ES-I3 (cell line): ENCODE data around the gene ATXN1.

Experiments
- H3K36me3 ChIP-seq: 2 replicates; pipeline ENCODE4 v1.6.1; 2013; ENCODE audit warnings: mild to moderate bottlenecking, low read length, control low read depth, moderate library complexity; ENCODE audit not compliant: insufficient read depth
- H3K4me1 ChIP-seq: 2 replicates; pipeline ENCODE4 v1.6.1; 2013; ENCODE audit warnings: mild to moderate bottlenecking, control low read depth, low read length; ENCODE audit not compliant: insufficient read depth
- H3K9ac ChIP-seq: 2 replicates; pipeline ENCODE4 v1.6.1; 2013; ENCODE audit warnings: low read depth, mild to moderate bottlenecking, low read length, moderate library complexity
- H3K9me3 ChIP-seq: 2 replicates; pipeline ENCODE4 v1.6.1; 2013; ENCODE audit warnings: mild to moderate bottlenecking, low read length, moderate library complexity; ENCODE audit not compliant: control insufficient read depth, insufficient read depth

The ATXN1 gene

GRCh38 chr6:16305246-16305725 is 456.0 kb downstream of the ATXN1 start:
- Histone ChIP-seq H3K4me1 (peaks cover 24% of the 10 kb centered on the region), H3K9me3 (no peaks in the 10 kb centered on the region), H3K9ac (no peak overlapping the region), H3K36me3 (no peaks in the 10 kb centered on the region)

GRCh38 chr6:16302721-16303552 is 458.3 kb downstream of the ATXN1 start:
- H3K4me1 ChIP-seq = peaks cover 24% of the 10 kb centered on the region
- no peaks in the 10 kb centered on the region for H3K36me3 ChIP-seq
- H3K9ac ChIP-seq = peak overlapping the region; percentile 14; the same call in 1 of the 2 replicates
- no peaks in the 10 kb centered on the region for H3K9me3 ChIP-seq

- Histone ChIP-seq H3K9ac (no peak overlapping the region), H3K9me3 (no peaks in the 10 kb centered on the region), H3K4me1 (peaks cover 21% of the 10 kb centered on the region), H3K36me3 (no peaks in the 10 kb centered on the region)
Measured at GRCh38 chr6:16301511-16301910, 459.7 kb downstream of the ATXN1 start.

- Histone ChIP-seq H3K36me3 (no peaks in the 10 kb centered on the region), H3K9me3 (no peaks in the 10 kb centered on the region), H3K4me1 (peaks cover 17% of the 10 kb centered on the region; the same call in 1 of the 2 replicates), H3K9ac (no peak overlapping the region)
Measured at GRCh38 chr6:16299861-16300260, 461.4 kb downstream of the ATXN1 start.

GRCh38 chr6:16296061-16296670 is 465.1 kb downstream of the ATXN1 start:
- Histone ChIP-seq H3K9ac (no peak overlapping the region), H3K9me3 (no peaks in the 10 kb centered on the region), H3K4me1 (no peaks in the 10 kb centered on the region), H3K36me3 (no peaks in the 10 kb centered on the region)

GRCh38 chr6:16295471-16295870 is 465.8 kb downstream of the ATXN1 start:
- H3K9ac ChIP-seq = no peak overlapping the region
- no peaks in the 10 kb centered on the region for H3K36me3 ChIP-seq
- no peaks in the 10 kb centered on the region for H3K4me1 ChIP-seq
- H3K9me3 ChIP-seq = no peaks in the 10 kb centered on the region

- Histone ChIP-seq H3K9me3 (no peaks in the 10 kb centered on the region), H3K4me1 (peaks cover 3% of the 10 kb centered on the region; the same call in 1 of the 2 replicates), H3K9ac (no peak overlapping the region), H3K36me3 (no peaks in the 10 kb centered on the region)
Measured at GRCh38 chr6:16295060-16295459, 466.2 kb downstream of the ATXN1 start.

GRCh38 chr6:16294371-16294770 is 466.9 kb downstream of the ATXN1 start:
- H3K36me3 ChIP-seq = no peaks in the 10 kb centered on the region

GRCh38 chr6:16292942-16293341 is 468.3 kb downstream of the ATXN1 start:
- no peaks in the 10 kb centered on the region for H3K36me3 ChIP-seq
- no peaks in the 10 kb centered on the region; the same call in 1 of the 2 replicates for H3K9me3 ChIP-seq
- no peak overlapping the region for H3K9ac ChIP-seq
- H3K4me1 ChIP-seq = peaks cover 3% of the 10 kb centered on the region; the same call in 1 of the 2 replicates

More at GRCh38 chr6:16294371-16294770, 466.9 kb downstream of the ATXN1 start:
- Histone ChIP-seq H3K4me1 (peaks cover 3% of the 10 kb centered on the region; the same call in 1 of the 2 replicates), H3K9me3 (no peaks in the 10 kb centered on the region), H3K9ac (no peak overlapping the region)

- Histone ChIP-seq H3K4me1 (peaks cover 3% of the 10 kb centered on the region; the same call in 1 of the 2 replicates), H3K9ac (no peak overlapping the region), H3K9me3 (no peaks in the 10 kb centered on the region; the same call in 1 of the 2 replicates), H3K36me3 (no peaks in the 10 kb centered on the region)
Measured at GRCh38 chr6:16292432-16292831, 468.8 kb downstream of the ATXN1 start.

- H3K4me1 ChIP-seq = peaks cover 3% of the 10 kb centered on the region; the same call in 1 of the 2 replicates
- no peaks in the 10 kb centered on the region; the same call in 1 of the 2 replicates for H3K9me3 ChIP-seq
- no peak overlapping the region for H3K9ac ChIP-seq
- H3K36me3 ChIP-seq = no peaks in the 10 kb centered on the region
Measured at GRCh38 chr6:16291739-16292138, 469.5 kb downstream of the ATXN1 start.

- H3K9me3 ChIP-seq = no peaks in the 10 kb centered on the region; the same call in 1 of the 2 replicates
- peaks cover 6% of the 10 kb centered on the region; the same call in 1 of the 2 replicates for H3K4me1 ChIP-seq
- H3K9ac ChIP-seq = no peak overlapping the region
- H3K36me3 ChIP-seq = no peaks in the 10 kb centered on the region
Measured at GRCh38 chr6:16288163-16288562, 473.1 kb downstream of the ATXN1 start.

- Histone ChIP-seq H3K36me3 (no peaks in the 10 kb centered on the region), H3K4me1 (peaks cover 6% of the 10 kb centered on the region; the same call in 1 of the 2 replicates), H3K9me3 (no peaks in the 10 kb centered on the region; the same call in 1 of the 2 replicates), H3K9ac (peak overlapping the region; percentile 13; the same call in 1 of the 2 replicates)
Measured at GRCh38 chr6:16286151-16286522, 475.1 kb downstream of the ATXN1 start.

- Histone ChIP-seq H3K36me3 (no peaks in the 10 kb centered on the region), H3K9me3 (no peaks in the 10 kb centered on the region; the same call in 1 of the 2 replicates), H3K9ac (0 out of 2 replicates have a peak overlapping the region, but pooled peaks have one; percentile 13), H3K4me1 (peaks cover 6% of the 10 kb centered on the region; the same call in 1 of the 2 replicates)
Measured at GRCh38 chr6:16285467-16286150, 475.7 kb downstream of the ATXN1 start.
